ENCODE results near the gene ABLIM3.
"Not testable (repeated sequence)": the region's sequence is repeated elsewhere in the genome, so short reads cannot be mapped to it uniquely, and the experiment has no call there.

Gene ABLIM3

DNA sequence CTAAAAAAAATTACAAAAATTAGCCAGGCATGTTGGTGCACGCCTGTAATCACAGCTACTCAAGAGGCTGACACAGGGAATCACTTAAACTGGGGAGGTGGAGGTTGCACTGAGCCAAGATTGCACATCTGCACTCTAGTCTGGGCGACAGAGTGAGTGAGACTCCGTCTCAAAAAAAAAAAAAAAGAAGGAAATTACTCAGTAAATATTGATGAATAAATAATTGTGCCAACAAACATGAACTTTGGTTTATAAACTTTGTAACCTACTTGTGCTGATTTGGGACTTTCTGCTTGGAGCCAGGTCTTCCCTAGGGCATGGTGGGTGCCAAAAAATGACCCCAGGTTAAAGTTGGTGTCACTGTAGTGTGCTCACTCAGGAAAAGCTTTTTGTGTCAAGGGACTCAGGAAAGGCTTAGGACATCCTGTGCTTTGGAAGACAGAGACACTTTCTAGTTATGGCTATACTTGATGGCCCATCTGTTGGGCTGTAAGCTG lies 19.0 kb downstream of the ABLIM3 start:
- DNase-seq: no peak

DNA sequence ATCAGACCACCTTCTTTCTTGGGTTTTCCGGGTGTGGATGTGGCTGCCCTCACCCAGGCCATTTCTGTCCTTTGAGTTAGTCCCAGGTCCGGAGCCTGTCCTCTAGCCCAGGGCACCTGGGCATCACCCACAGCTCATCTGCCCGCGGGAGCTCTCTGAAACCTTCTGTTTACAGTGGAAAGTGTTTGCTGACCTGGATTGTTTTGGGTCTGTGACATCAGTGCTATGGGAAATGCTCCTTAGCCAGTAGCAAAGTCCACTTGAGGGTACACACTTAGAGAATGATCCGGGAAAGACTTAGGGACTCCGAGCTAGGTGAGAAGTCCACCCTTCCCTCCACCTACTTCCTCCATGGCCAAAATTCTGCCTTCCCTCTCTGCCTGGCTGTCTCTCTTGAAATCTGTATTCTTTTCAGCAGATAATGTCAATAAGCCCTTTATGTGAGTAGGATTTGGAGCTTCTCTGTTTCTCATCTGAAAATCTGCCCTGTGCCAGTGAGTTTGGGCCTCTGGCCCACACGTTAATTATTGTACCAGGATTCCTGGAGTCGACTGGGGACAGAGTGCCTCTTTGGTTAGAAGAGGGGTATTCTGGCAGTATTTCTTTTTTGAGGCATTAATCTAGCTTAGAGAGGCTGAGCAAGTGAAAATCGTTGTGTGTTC lies 19.9 kb downstream of the ABLIM3 start:
- no peak for DNase-seq

DNA sequence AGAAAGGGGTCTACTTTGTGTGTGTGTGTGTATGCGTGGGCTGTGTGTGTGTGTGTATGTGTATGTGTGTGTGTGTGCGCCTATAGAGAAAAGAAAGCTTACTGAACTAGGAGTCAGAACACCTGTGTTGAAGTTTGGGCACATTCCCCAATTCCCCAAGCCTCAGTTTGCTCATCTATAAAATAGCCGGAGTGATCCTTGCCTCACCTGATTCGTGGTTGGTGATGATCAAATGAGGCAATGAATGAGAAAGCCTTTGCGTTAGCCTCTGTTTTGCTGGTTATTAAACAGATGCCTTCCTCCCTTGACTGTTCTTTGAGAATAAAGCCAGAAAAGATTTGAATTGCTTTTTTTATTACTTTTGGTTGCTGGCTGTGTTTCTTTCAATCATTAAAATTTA lies 20.6 kb downstream of the ABLIM3 start:
- no peak for DNase-seq

DNA sequence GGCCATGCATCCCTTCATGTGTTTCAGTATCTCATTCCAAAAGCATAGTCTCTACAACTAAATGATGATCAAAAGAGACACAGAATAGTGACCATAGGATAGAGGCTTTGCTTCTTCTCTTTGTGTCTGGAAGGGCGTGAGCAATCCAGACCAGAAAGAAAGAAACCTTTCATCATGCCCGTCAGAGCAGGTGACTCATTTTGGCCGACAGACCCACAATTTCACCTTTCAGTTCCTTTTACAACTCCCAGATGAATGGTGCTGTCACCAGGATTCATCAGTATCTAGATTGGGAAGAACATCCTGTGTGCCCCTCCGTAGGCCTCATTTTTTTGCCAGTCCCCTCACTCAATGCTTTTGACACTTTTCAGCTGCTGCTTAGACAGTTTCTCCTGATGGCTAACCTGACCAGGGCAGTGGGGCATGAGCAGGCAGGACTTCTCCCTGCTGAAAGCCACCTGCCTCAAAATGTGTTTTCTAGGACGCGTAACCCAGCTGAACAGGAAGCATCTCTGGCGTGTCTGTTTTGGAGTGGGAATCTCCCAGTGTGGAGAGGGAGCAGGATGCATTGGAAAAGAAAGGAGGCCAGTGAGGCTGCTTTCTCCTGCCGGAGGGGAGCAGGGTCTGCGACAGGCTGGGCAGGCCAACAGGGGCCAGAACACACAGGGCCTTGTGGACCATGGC lies 21.2 kb downstream of the ABLIM3 start:
- no peak for DNase-seq

DNA sequence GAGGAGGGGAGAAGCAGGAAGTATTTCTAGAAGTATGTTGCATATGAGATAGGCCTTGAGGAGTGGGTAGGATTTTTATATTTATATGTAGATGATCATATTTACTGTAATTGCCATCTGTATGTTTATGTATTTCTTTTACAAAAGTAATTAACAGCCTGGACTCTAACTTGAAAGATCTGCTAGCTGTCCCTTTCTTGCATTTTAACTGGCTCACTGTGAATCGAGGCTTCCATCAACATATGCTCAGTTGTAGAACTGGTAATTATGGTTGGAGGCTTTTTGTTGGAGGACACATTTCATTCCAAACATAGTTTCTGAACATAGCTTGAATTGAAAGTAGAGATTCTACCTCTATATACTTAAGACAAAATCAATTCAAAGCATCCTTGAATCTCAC lies 23.4 kb downstream of the ABLIM3 start:
- no peak for DNase-seq

DNA sequence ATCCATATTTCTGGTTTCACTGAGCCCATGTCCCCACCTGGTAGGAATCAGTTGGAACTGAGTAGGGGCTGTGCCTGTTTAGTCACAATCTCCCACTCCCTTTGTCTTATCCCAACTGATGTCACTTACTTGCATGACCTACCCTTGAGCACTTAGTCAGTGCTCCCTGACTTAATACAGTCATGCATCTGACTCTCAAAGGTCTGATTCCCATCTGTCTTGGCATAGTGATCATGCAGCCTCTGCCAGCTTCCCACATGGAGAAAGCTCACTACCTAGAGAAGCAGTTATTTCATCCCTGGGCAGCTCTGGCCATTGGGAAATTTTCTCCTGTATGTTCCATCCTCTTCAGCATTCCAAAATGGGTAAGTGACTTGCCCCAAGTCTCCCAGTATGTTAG lies 24.8 kb downstream of the ABLIM3 start:
- no peak for DNase-seq

DNA sequence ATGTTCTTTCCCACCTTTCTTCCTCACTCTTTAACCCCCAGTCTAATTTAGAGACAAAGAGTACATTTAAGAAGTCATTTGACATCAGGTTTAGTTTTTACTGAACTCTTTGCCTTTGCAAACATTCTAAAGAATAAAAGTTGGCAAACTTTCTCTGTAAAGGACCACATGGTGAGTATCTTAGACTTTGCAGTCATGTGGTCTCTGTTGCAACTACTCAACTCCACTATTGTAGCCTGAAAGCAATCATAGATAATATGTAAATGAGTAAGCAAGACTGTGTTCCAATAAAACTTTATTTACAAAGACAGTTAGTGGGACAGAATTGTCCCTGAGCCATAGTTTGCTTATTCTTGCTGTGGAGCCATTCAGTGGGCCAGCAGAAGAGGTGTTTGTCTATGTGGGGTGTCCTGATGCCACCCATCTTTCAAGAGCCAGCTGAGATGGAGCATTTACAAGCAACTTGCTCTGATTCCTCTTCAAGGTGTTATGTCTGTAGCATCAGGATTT lies 25.4 kb downstream of the ABLIM3 start:
- DNase-seq: no peak

DNA sequence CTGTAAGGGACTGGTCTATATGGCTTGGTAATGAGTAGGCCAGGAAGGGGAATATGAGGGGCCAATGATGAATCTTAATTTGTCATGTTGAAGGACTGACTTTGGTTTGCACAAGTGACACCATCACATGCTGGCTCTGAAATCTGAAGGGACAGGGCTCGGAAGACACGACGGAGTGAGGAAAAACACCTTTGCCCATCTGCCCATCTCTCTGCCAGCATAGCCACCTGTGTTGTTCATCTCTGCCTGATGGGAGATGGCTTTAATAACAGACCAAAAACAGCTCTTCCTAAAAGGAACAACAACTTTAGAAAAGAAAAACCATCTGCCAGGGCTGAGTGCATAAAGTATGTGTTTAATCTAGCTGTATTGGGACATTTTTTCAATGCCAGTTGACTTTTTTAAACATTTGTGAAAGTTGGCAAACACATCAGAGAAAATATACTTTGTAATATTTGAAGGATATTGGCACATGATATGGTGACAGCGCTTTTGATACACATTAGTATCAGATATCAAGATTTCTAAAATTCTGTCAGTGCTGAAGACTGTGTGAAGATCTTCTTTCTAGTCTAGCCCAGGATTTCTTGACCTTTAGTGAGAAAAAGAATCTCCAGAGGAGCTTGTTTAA lies 27.1 kb downstream of the ABLIM3 start:
- no peak for DNase-seq

DNA sequence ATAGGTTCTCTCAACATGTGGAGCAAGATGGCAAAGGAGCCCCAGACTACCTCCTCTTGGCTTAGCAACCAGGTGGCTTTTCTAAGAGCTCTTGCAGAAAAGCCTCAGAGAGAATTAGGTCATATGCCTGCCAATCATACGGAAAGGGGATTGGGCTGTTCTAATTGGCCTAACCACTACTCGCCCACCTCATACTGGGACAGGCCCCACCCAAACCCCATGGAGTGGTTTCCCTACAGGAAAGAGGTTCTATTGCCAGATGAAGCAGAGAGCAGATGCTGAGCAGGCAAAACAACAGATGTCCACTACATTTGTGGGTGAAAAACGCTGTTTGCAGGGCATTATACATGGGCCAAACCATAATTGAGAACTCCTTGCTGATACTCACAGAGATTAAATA lies 29.0 kb downstream of the ABLIM3 start:
- DNase-seq: no peak

DNA sequence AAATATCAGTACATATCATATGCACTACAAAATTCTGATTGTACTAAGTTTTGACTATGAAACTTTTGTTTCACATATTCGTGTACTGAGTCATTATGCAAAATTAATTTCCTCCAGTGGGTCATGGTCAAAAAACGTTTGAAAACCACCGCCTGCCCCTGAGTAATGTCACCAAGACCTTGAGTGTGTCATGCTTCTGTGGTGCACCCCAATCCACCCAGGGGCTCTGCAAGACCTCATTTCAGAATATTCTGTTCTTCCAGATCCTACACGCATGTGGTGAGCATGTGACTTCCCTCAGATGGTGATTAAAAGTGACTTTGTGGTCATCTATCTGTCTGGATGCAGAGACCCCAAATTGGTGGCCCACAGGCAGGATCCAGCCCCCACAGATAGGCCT lies 31.0 kb downstream of the ABLIM3 start:
- DNase-seq: no peak

DNA sequence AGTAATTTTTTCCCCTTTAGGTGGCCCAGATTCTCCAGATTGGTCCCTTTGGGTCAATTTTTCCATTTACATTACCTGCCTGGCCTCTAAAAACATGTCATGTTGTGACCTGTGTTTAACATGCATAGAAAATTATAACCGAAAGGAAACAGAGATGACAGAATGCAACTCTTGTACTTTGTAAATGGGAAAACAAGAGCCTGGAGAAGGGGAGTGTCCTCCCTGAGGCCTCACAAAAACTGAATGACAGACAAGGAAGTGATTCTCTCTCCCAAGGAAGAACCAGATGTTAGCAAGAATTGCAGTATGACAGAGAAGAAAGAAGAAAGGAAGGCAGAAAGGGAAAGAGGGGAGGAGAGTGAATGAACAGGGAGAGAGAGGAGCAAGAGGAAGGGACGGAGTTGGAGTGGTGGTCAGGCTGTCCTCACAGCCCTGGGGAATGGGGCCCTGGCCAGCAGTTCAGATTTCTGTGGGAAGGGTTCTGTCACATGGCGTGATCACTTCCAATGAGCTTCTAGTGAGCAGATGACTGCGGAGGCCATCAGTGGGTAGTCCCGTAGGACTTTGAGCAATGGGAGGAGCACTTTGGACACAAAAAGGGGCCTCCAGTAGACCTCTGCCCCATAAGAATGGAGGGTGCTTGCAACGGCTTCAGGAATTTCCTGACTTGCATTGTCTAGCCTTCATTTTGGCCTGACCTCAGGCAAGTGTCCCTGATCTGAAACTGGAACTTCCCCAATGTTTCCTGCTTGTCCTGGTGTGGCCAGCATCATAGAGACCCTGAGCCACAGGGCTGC lies 31.6 kb downstream of the ABLIM3 start:
- no peak for DNase-seq

DNA sequence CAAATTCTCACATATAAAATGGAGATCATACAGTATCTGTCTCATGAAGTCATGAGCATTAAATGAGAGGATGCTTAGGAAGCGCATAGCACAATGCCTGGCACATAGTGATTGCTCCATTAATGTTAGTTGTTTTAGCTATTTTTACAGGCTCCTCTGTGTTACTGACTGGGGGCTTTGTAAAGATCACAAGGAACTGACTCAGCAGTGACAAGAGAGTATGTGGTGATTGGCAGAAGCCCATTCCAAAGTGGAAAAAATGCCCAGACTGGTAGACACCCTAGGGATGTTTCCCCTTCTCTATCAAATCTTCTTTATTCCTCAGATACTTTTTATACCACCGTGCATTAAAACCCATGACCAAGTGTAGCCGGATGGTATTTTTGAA lies 33.5 kb downstream of the ABLIM3 start:
- no peak for DNase-seq

DNA sequence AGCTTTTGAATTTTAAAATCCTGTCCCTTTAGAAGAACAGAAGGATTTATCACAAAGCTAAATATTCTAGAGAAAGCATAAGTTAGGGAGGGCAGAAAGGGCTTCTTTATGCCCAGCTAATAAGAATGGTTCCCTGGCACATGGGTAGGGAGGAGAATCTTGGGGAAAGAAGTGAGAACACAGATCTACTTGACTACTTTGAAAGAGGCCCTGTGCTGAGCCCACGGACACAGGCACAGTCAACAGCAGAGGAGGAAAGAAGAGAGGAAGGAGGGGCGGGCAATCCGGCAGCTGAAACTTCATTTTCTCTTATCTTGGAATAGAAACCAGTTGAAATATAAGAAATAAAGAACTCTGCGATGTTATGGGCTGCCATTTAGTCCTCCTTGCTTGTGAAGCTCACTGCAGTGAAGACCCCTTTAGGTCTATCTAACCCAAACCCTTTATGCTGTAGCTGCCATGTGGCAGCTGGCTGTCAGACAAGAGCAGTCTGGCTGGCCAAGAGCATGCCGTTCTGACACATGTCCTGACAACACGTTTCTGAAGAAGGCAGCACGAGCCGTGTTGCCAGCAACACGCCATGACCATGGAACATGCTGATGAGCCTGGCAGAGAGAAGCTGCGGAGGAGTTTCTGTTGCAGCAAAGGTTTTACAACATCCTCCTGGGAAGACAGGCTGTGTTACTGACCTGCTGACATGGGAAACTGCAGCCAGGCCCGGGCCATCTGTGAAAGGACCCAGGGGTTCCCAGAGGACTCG lies 34.2 kb downstream of the ABLIM3 start:
- no peak for DNase-seq

DNA sequence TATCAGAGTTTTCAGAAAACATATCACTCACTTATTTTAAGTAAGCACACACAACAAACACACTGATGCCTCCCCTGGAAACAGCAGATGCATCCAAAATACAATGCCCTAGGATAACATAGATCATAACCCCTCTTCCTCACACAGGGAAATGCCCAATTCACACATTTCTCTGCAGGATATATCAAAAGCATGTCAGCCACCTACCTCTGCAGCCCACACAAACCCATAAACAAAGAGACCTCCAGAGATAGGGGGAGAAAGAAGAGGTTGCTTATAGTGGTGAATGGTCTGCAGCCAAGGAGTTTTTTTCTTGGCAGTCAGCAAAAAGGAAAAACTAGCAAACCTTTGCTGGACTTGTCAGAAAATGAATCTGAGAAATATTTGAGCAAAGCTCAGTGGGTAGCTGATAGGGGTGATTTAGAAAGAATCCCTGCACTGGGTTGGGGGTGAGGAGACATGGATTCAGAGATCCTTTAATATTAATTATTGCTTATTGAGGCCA lies 36.1 kb downstream of the ABLIM3 start:
- DNase-seq: no peak

DNA sequence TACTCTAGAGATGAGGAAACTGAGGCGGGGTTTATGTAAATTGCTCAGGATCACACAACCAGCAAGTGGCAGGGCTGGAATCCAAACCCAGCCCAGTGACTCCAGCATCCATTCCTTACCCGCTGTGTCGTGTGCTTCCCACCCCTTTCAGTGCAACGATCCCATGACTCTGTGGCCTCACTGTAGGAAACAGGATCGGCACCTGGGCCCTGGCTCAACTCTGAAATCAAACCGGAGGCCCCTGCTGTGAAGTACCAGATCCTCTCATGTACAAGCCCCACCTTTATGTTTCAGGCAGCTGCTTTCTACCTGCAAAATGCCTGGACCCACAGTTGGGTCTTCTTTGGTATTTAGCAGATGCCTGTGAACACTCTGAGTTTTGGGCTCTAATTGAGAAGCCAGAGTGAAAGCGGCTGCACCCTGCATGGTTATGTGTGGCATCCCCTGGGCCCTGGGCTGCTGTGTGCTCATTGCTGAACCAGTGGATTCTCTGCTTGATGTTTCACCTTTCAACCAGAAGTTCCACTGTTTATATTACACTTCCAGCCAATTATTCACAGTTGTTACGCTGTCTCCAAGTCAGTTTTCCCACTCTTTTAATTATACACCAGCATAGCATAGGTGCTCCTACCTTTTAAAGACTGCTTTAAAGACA lies 36.7 kb downstream of the ABLIM3 start:
- no peak for DNase-seq

DNA sequence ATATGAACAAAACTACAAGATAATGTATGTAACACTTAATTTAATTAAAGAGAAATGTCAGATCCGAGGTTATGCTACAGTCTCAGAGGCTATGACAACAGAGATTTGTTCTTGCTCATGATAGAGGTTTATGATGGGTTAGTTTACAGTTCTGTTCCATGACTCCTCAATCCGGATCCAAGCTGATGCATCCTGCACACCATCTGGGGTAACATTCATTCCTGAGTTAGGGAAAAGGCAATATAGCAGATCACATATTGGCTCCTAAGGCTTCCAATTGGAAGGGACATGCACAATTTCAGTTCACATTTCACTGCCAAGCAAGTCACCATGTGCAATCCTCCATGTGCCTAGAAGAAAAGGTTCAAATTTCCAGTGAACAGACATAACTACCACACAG lies 40.4 kb downstream of the ABLIM3 start:
- no peak for DNase-seq

DNA sequence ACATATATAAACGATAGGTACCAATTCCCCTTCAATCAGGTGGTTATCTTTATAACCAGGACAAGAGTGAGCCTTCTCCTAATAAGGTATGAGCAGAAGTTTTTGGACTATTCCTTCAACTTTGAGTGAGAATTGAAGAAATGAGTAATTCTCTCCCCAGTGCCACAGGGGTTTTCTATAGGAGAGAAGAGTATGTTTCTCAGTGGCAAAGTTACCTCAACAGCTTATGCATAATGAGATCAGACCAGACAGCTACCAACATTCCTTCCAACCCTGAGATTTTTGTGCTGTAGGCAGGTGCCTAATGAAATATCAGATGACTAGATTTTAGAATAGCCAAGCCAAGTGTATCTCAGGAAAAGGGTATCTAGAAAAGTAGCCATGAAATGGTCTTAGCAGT lies 40.9 kb downstream of the ABLIM3 start:
- no peak for DNase-seq

DNA sequence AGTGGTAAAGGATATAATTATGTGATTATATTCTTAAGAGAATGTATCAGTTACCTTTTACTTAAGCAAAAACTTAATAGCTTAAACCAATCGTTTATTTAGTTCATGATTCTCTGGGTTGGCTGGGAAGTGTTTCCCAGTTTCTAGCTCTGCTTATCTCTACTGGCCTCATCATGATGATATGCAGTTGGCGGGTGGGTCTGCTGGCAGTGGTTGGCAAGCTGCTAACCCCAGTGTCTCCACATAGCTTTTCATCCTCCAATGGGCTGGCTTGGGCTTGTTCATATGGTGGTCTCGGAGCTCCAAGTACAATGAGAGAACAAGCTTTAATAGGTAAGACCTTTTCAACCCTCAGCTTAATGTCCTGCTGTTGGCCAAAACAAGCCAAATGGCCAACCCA lies 43.8 kb downstream of the ABLIM3 start:
- no peak for DNase-seq

DNA sequence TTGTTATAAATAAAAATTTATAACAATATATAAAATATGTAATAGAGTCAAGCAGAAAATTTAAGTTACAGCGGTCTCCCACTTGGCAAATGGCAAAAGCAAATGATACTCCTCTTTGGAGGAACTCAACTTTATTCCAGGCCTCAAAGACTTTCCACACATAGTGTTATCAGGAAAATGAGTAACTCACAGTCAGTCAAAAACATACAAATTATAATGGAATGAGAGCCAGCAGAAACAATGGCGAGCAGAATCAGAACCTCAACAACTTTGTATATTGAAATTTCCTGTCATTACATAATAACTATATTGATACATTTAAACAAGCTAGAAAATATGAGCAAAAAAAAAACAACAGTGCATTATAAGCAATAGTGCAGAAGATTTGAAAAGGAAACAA lies 45.2 kb downstream of the ABLIM3 start:
- DNase-seq: no peak

DNA sequence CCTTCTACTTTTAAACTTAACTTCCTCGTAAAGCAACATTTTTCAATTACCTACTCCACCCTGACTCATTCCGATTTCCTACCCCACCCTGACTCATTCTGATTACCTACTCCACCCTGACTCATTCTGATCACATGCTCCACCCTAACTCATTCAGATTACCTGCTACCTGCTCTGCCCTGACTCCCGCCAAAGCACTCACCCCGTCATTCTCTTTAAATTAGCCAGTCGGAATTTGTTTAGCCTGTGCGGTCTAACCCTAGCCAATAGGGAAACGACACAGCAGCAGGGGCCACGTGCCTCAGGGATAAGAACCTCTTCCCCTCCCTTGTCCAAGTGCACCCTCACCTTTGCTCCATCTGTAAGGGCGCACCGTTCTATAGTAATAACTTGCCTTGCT lies 46.3 kb downstream of the ABLIM3 start:
- DNase-seq: not testable (repeated sequence)

DNA sequence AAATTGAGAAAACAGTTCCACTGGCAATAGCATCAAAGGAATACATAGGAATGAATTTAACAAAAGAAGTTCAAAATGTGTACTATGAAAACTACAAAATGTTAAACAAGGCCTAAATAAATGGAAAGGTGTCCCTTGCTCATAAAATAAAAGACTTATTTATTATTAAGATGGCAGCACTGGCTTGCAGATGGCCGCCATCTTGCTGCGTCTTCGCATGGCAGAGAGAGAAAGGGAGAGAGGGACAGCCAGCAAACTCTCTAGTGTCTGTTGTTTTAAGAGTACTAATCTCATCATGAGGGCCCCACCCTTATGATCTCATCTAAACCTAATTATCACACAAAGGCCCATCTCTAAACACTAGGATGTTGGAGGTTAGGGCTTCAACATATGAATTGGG lies 47.1 kb downstream of the ABLIM3 start:
- no peak for DNase-seq

Data from SIG-M5 (cell line).